Tibial nerve (tissue), 4 donors: Measurements from ENCODE around the gene SCGB3A2. TPM values are rescaled to one million over a fixed set of nuclear protein-coding genes. Genes with fewer than 3 reads are reported as not detected.

Experiments
- DNase-seq, 2 donors: peaks; one replicate each; pipeline ENCODE4 v3.0.0-alpha.2; 2019; ENCODE audit warnings: low spot score in 2 of 2
- H3K27ac ChIP-seq, 4 donors: fragments of 200-600 bp; sonication (generic) in 3 of 4; one replicate each; pipeline ENCODE4 v1.5.1; 2017 to 2019; ENCODE audit warnings: mild to moderate bottlenecking in 1 of 4
- H3K27me3 ChIP-seq, 2 donors: fragments of 200-600 bp; sonication (generic) in 1 of 2; one replicate each; pipeline versions ENCODE4 v1.5.1 to v1.6.0; 2017 to 2019
- H3K36me3 ChIP-seq, 3 donors: fragments of 200-600 bp; sonication (generic); one replicate each; pipeline ENCODE4 v1.5.1; 2018 to 2019
- H3K4me1 ChIP-seq, 4 donors: fragments of 200-600 bp; sonication (generic) in 3 of 4; one replicate each; pipeline ENCODE4 v1.5.1; 2017 to 2019
- H3K4me3 ChIP-seq, 4 donors: fragments of 200-600 bp; sonication (generic) in 3 of 4; one replicate each; pipeline ENCODE4 v1.5.1; 2017 to 2019; ENCODE audit warnings: mild to moderate bottlenecking in 1 of 4, moderate library complexity in 1 of 4
- H3K9me3 ChIP-seq, 4 donors: fragments of 200-600 bp; sonication (generic) in 3 of 4; one replicate each; pipeline ENCODE4 v1.5.1; 2017 to 2019
- EP300 ChIP-seq, 2 donors: sonication (generic); formaldehyde crosslinking; IDR thresholded peaks; one replicate each; pipeline ENCODE4 v1.6.1; 2017; ENCODE audit warnings: antibody characterized with exemption in 2 of 2, mild to moderate bottlenecking in 1 of 2
- POLR2A ChIP-seq, 2 donors: fragments of 450-650 bp; IDR thresholded peaks; one replicate each; pipeline ENCODE4 v1.6.1; 2017; ENCODE audit warnings: antibody characterized with exemption in 2 of 2, mild to moderate bottlenecking in 2 of 2, moderate library complexity in 2 of 2
- WGBS, 2 donors: methylation state at CpG; one replicate each; pipeline ENCODE4 v1.1.5; 2018; 5-methylcytosine and 5-hydroxymethylcytosine counted together
- total RNA-seq, 4 donors: library from RNA; depleted of rRNA; stranded (reverse); fragments of >200 nt; gene quantifications; one replicate each; pipeline ENCODE4 v1.1.0, GENCODE V29; 2016
- TF ChIP-seq, protein P1 (sequence below), 5 experiments: fragments of 200-600 bp in 3 of 5; fragments of 450-650 bp in 2 of 5; sonication (generic) in 3 of 5; IDR thresholded peaks; one replicate each; pipeline ENCODE4 v1.5.1; 2016 to 2019; ENCODE audit warnings: antibody characterized with exemption in 5 of 5, mild to moderate bottlenecking in 3 of 5, moderate library complexity in 2 of 5

The SCGB3A2 gene
- total RNA-seq, 4 donors from 2014 or later, result not detected

DNA sequence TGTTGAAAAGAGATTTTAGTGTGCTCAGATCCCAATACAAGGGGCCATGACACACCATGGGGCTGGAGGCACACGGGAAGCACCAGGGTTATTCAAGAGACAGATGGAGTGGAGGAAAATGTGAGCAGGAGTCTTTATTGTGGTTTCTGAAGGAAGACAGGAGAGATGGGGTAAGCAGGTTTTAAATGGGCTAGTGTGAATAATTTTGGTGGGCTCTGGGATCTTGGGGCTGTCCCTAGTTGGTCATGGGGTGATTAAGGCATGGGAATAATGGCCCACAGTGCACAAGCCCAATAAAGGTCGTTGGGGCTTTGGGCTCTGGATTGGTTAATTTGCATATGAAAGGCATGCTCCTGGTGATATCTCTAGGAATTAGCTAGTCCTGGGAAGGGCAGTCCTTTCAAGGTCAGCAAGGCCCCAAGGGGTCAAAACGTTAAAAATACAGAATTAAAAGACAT lies 3.6 kb upstream of the SCGB3A2 start:
- no peak for DNase-seq
- H3K4me1 ChIP-seq, result no peaks in the 10 kb centered on the region
- TF ChIP-seq EP300 (IDR thresholded peaks at IDR 0.05) (no peak), POLR2A (IDR thresholded peaks at IDR 0.05) (no peak)
- TF ChIP-seq, protein P1, sequence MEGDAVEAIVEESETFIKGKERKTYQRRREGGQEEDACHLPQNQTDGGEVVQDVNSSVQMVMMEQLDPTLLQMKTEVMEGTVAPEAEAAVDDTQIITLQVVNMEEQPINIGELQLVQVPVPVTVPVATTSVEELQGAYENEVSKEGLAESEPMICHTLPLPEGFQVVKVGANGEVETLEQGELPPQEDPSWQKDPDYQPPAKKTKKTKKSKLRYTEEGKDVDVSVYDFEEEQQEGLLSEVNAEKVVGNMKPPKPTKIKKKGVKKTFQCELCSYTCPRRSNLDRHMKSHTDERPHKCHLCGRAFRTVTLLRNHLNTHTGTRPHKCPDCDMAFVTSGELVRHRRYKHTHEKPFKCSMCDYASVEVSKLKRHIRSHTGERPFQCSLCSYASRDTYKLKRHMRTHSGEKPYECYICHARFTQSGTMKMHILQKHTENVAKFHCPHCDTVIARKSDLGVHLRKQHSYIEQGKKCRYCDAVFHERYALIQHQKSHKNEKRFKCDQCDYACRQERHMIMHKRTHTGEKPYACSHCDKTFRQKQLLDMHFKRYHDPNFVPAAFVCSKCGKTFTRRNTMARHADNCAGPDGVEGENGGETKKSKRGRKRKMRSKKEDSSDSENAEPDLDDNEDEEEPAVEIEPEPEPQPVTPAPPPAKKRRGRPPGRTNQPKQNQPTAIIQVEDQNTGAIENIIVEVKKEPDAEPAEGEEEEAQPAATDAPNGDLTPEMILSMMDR (IDR thresholded peaks at IDR 0.05), result no peak
- H3K36me3 ChIP-seq, result no peaks in the 10 kb centered on the region
- no peak overlapping the region for H3K4me3 ChIP-seq
- H3K9me3 ChIP-seq, result no peaks in the 10 kb centered on the region
- H3K27me3 ChIP-seq, result no peaks in the 10 kb centered on the region
- no peak overlapping the region for H3K27ac ChIP-seq
- WGBS, 2 donors, result 25 to 29% methylated on average over 3 of the region's 3 CpGs

DNA sequence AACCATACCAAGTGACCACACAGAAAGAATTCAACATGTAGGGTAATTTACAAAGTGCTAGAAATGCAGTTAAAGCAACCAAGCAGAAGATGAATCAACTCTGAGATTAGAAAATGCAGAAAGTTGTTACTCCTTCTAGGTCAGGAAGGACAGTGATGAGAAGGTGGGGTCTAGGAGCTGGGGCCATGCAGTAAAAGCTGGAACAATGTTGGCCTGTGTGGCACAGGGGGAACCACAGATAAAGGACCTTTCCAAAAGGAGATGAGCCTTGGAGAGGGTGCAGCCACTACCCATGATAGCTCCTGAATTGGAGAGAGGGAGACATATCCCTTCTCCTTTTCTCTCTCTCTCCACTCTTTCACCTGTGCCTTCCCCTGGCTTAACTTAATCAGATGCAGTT lies 2.4 kb upstream of the SCGB3A2 start:
- TF ChIP-seq, protein P1 (IDR thresholded peaks at IDR 0.05), result no peak
- TF ChIP-seq EP300 (IDR thresholded peaks at IDR 0.05) (no peak), POLR2A (IDR thresholded peaks at IDR 0.05) (no peak)
- Histone ChIP-seq H3K4me1 (no peaks in the 10 kb centered on the region), H3K36me3 (no peaks in the 10 kb centered on the region), H3K27ac (no peak overlapping the region), H3K27me3 (no peaks in the 10 kb centered on the region), H3K9me3 (no peaks in the 10 kb centered on the region), H3K4me3 (no peak overlapping the region)
- no peak for DNase-seq

DNA sequence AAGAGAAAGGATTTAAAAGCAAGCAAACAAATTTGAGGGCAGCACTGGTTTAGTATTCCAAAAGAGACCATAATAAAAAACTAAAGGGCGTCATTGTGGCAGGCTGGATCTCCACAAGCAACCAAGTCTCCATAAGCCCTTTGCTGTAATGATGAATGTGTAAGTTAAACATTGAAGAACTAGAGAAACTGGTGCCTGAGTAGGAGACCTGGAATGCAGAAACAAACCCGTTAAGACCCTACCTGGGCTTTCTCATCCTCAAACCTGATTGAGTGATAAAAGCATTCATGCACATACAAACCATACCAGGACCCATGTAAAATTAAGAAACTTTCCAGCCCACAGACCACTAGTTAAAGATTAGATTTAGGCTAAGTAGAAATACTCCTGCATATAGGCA lies 1.9 kb upstream of the SCGB3A2 start:
- Histone ChIP-seq H3K27ac (no peak overlapping the region), H3K9me3 (no peaks in the 10 kb centered on the region), H3K4me1 (no peaks in the 10 kb centered on the region), H3K4me3 (no peak overlapping the region), H3K27me3 (no peaks in the 10 kb centered on the region), H3K36me3 (no peaks in the 10 kb centered on the region)
- TF ChIP-seq, protein P1 (IDR thresholded peaks at IDR 0.05), result no peak
- no peak for TF ChIP-seq POLR2A (IDR thresholded peaks at IDR 0.05)
- no peak for DNase-seq
- 73 to 78% methylated on average over 2 of the region's 2 CpGs for WGBS, 2 donors

DNA sequence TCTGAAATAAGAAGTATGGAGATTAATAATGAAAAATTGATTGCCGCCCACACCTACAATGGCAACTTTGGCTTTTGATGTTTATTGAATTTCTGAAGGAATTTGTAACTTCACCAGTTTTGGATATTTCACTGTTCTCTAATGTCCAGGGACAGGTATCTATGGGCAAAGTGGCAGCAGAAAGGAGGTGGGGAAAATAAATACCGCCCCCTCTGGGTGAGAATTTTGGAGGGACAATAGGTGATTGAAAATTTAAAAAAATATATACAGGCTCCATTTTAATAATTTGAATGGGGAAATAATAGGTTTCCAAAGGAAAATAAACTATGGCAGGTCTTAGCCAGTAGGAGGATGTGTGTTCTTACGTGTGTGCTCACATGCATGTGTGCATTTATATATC lies 1.3 kb downstream of the SCGB3A2 start:
- H3K9me3 ChIP-seq, result no peaks in the 10 kb centered on the region
- no peak overlapping the region for H3K4me3 ChIP-seq
- H3K4me1 ChIP-seq, result no peaks in the 10 kb centered on the region
- TF ChIP-seq, protein P1 (IDR thresholded peaks at IDR 0.05), result no peak
- no peaks in the 10 kb centered on the region for H3K36me3 ChIP-seq
- WGBS, 2 donors, result 92 to 95% methylated on average over 3 of the region's 3 CpGs
- no peak for DNase-seq
- H3K27ac ChIP-seq, result no peak overlapping the region
- no peaks in the 10 kb centered on the region for H3K27me3 ChIP-seq

DNA sequence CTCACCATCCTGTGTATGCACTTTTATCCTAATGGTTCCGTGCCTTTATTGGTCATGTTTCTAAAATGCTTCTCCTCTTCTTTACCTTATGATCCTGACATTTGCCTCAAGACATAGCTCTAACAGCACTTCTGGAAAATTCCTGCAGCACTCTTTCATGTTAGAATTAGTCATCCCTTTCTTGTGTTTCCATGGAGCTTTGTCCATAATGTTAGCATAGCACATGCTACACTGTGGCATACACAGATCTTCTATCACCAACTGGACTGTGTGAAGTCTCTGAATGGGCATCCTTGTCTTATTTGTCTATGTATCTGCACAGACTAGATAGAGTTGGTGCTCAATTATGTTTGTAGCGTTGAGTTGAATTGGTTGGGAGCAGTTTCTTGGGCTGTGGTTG lies 2.0 kb downstream of the SCGB3A2 start:
- TF ChIP-seq POLR2A (IDR thresholded peaks at IDR 0.05), result no peak
- TF ChIP-seq, protein P1 (IDR thresholded peaks at IDR 0.05), result no peak
- TF ChIP-seq EP300 (IDR thresholded peaks at IDR 0.05), result no peak
- 89 to 97% methylated on average over 2 of the region's 2 CpGs for WGBS, 2 donors
- no peak overlapping the region for H3K4me3 ChIP-seq
- no peaks in the 10 kb centered on the region for H3K27me3 ChIP-seq
- no peaks in the 10 kb centered on the region for H3K36me3 ChIP-seq
- H3K9me3 ChIP-seq, result no peaks in the 10 kb centered on the region
- no peaks in the 10 kb centered on the region for H3K4me1 ChIP-seq
- no peak for DNase-seq
- no peak overlapping the region for H3K27ac ChIP-seq
